ENCODE results near the gene ZFYVE19. TPM values are rescaled to one million over a fixed set of nuclear protein-coding genes. Genes with fewer than 3 reads are reported as not detected.

Gene ZFYVE19, protein sequence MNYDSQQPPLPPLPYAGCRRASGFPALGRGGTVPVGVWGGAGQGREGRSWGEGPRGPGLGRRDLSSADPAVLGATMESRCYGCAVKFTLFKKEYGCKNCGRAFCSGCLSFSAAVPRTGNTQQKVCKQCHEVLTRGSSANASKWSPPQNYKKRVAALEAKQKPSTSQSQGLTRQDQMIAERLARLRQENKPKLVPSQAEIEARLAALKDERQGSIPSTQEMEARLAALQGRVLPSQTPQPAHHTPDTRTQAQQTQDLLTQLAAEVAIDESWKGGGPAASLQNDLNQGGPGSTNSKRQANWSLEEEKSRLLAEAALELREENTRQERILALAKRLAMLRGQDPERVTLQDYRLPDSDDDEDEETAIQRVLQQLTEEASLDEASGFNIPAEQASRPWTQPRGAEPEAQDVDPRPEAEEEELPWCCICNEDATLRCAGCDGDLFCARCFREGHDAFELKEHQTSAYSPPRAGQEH
- total RNA-seq (2022): 19.2 and 19.9 TPM in 2 replicates
- percentile 47 among the genes with signal in this experiment for Bru-seq, nascent RNA
- BruChase-seq, experiment 1, labeled RNA remaining after a 6-hour chase: percentile 61 among the genes with signal in this experiment
- BruChase-seq, experiment 2, labeled RNA remaining after a 2-hour chase: percentile 61 among the genes with signal in this experiment
- long read RNA-seq, transcript ZFYVE19-203 (11 exons, 2,775 nt): major isoform, 16 of 24 reads
- long read RNA-seq, partial matches to known transcripts: 5 of 24 reads
- long read RNA-seq, other reads (novel, unspliced or antisense): 2 of 24 reads

DNA sequence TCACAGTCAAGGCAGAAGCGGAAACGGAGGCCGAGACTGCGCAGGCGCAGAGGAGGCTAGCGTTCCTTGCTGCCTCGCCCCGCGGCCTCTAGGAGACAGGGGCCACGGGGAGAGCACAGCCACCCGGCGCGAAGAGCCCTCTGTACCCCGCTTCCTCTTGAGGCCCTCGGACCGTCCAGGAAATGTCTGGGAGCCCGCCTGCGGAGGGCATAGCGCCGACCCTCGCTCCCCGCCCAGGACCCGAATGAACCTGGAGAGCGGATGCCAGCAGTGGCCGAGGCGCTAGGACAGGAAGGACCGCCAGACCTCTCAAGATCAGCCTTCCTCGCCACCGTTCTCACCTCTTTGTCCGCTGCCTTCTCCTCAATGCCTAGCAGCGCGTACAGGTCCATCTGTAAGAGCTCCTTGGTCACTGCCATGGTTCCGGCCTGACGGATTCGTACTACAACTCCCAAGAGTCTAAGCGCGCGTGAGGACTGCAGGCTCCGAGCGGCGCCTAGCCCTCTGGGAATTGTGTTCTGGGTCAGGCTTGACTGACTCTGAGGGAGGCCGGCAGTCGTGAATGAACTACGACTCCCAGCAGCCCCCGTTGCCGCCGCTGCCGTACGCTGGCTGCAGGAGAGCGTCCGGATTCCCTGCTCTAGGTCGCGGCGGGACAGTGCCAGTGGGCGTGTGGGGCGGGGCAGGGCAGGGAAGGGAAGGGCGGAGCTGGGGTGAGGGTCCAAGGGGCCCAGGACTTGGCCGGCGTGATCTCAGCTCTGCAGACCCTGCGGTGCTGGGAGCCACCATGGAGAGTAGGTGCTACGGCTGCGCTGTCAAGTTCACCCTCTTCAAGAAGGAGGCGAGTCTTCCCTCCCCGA, at the start of gene ZFYVE19, which contains the start of gene DNAJC17:
Gene ZFYVE19 (plus strand): TSS at position 62 of the 860 bp plus-strand sequence. CDS start 501 bp downstream, at position 563.
Gene DNAJC17 (minus strand): TSS at position 446 of the 860 bp plus-strand sequence. CDS start 27 bp downstream, at position 419.
- TF ChIP-seq, protein P1, sequence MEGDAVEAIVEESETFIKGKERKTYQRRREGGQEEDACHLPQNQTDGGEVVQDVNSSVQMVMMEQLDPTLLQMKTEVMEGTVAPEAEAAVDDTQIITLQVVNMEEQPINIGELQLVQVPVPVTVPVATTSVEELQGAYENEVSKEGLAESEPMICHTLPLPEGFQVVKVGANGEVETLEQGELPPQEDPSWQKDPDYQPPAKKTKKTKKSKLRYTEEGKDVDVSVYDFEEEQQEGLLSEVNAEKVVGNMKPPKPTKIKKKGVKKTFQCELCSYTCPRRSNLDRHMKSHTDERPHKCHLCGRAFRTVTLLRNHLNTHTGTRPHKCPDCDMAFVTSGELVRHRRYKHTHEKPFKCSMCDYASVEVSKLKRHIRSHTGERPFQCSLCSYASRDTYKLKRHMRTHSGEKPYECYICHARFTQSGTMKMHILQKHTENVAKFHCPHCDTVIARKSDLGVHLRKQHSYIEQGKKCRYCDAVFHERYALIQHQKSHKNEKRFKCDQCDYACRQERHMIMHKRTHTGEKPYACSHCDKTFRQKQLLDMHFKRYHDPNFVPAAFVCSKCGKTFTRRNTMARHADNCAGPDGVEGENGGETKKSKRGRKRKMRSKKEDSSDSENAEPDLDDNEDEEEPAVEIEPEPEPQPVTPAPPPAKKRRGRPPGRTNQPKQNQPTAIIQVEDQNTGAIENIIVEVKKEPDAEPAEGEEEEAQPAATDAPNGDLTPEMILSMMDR (IDR thresholded peaks at IDR 0.05; ENCODE audit: unreplicated experiment): peak; percentile 10
- Mint-ChIP-seq H3K27me3 (ENCODE audit: insufficient read depth, unreplicated experiment) (no peaks in the 10 kb centered on the region), H3K4me3 (ENCODE audit: unreplicated experiment) (peak within 1 kb of the TSS; percentile 81), H3K27ac (ENCODE audit: low read depth, unreplicated experiment) (peak within 1 kb of the TSS; percentile 83), H3K9me3 (ENCODE audit: unreplicated experiment) (no peaks in the 10 kb centered on the region), H3K4me1 (ENCODE audit: insufficient read depth, unreplicated experiment) (peaks cover 12% of the 10 kb centered on the region), H3K36me3 (ENCODE audit: insufficient read depth, unreplicated experiment) (peaks cover 16% of the 10 kb centered on the region)
- DNase-seq (ENCODE audit: unreplicated experiment): peak; percentile 98
- no TSS peak for BruUV-seq (replicated peaks)
- intact Hi-C loops (cut with micrococcal nuclease): no loop called here
- POLR2A ChIA-PET: interaction anchor here (0.6 to 3.7 kb wide), 14 partner anchors 10 to 835 kb away, joined by 3 to 47 read pairs (median 5); partner anchors contain the start of genes C15orf62, GCHFR, RAD51 and SPINT1
- CTCF ChIA-PET: interaction anchor here (0.5 to 2.1 kb wide), 9 partner anchors 9 to 615 kb away, joined by 3 to 8 read pairs (median 3); partner anchors contain the start of gene VPS18

DNA sequence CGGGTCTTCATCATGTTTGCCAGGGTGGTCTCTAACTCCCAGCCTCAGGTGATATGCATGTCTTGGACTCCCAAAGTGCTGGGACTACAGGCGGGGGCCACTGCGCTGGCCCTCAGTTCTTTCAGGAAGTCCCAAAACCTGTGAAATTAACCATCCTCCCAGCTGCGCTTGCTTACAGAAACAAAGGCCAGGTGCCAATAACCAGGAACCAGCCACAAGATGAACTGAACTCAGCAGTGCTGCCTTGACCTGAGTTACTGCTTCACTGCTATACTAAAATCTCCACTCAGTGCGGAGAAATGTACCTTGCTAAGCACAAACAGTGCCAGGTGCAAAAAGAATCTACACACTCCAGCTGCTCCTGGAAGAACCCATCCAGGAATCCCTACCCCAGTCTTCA, 46.9 kb upstream of the ZFYVE19 start:
- Mint-ChIP-seq H3K36me3 (ENCODE audit: insufficient read depth, unreplicated experiment) (peaks cover 8% of the 10 kb centered on the region), H3K27ac (ENCODE audit: low read depth, unreplicated experiment) (no peak overlapping the region), H3K4me3 (ENCODE audit: unreplicated experiment) (no peak overlapping the region), H3K27me3 (ENCODE audit: insufficient read depth, unreplicated experiment) (no peaks in the 10 kb centered on the region), H3K9me3 (ENCODE audit: unreplicated experiment) (no peaks in the 10 kb centered on the region), H3K4me1 (ENCODE audit: insufficient read depth, unreplicated experiment) (peaks cover under 1% of the 10 kb centered on the region)
- no peak for DNase-seq (ENCODE audit: unreplicated experiment)
- intact Hi-C loops (cut with micrococcal nuclease): loop anchor here (10.0 kb wide), 1 partner anchor 165 kb away; the partner anchor contains the start of gene KNL1
- ChIA-PET CTCF (interaction anchor here (0.7 kb wide), 1 partner anchor 171 kb away, joined by 3 read pairs; no protein-coding TSS in a partner anchor), POLR2A (interaction anchor here (0.7 to 0.9 kb wide), 2 partner anchors 10 to 167 kb away, joined by 3 to 5 read pairs; partner anchors contain the start of gene C15orf62)
- no TSS peak for BruUV-seq (replicated peaks)
- TF ChIP-seq, protein P1 (IDR thresholded peaks at IDR 0.05; ENCODE audit: unreplicated experiment): no peak

DNA sequence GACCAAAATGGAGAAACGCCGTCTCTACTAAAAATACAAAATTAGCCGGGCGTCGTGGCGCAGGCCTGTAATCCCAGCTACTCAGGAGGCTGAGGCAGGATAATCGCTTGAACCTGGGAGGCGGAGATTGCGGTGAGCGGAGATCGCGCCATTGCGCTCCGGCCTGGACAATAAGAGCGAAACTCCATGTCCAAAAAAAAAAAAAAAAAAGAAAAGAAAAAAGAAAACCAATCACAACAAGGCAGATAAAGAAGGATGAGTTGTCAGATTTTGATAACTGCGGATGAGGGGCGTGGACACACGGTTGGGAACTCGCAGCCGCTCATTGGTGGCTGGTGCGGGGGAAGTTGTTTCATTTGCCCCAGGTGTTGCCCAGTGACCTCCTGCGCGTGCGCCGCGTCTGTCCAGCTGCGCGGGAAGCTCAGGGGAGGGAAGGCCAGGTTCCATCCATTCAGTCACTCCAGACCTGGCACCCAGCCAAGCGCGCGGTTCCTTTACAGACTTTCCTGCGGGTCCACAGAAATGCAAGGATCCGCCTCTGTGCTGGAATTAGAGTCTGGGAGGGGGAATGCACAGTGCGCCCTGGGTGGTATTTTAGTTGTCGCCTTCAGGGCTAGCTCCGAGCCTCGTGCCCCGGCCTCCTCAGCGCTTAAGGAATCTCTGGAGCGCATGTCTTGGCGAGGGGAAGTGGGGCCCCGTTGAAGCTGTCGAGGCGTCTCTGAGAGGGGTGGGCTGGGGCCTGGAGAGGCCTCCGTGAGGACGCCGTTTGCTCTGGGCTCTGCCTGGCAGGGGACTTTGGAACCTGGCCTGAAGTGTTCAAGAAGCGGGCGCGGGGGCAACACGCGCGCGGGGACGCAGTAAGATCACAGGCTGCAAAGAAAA, 43.7 kb upstream of the ZFYVE19 start:
- TF ChIP-seq, protein P1 (IDR thresholded peaks at IDR 0.05; ENCODE audit: unreplicated experiment): no peak
- CTCF ChIA-PET: interaction anchor here (0.6 to 1.5 kb wide), 4 partner anchors 16 to 65 kb away, joined by 3 read pairs; partner anchors contain the start of gene DNAJC17

More for the DNA sequence above, 43.7 kb upstream of the ZFYVE19 start:
- Mint-ChIP-seq H3K27me3 (ENCODE audit: insufficient read depth, unreplicated experiment) (no peaks in the 10 kb centered on the region), H3K4me3 (ENCODE audit: unreplicated experiment) (peak overlapping the region; percentile 68), H3K27ac (ENCODE audit: low read depth, unreplicated experiment) (no peak overlapping the region), H3K36me3 (ENCODE audit: insufficient read depth, unreplicated experiment) (peaks cover 28% of the 10 kb centered on the region), H3K9me3 (ENCODE audit: unreplicated experiment) (no peaks in the 10 kb centered on the region), H3K4me1 (ENCODE audit: insufficient read depth, unreplicated experiment) (peaks cover 19% of the 10 kb centered on the region)
- BruUV-seq (replicated peaks): no TSS peak
- POLR2A ChIA-PET: interaction anchor here (0.7 to 4.2 kb wide), 6 partner anchors 14 to 583 kb away, joined by 3 to 28 read pairs (median 4); partner anchors contain the start of genes RAD51, SPINT1 and VPS18
- intact Hi-C loops (cut with micrococcal nuclease): loop anchor here (10.0 kb wide), 1 partner anchor 168 kb away; the partner anchor contains the start of gene KNL1
- DNase-seq (ENCODE audit: unreplicated experiment): peak; percentile 70
